Measurements from ENCODE around the gene SLC34A1.

The SLC34A1 gene

GRCh38 chr5:177346820-177347219, 37.4 kb upstream of the SLC34A1 start:
- Histone ChIP-seq H4K20me1 (ENCODE audit: insufficient read depth, low read length) (no peaks in the 10 kb centered on the region; the same call in 1 of the 2 replicates), H3K4me1 (ENCODE audit: low read length) (peaks cover 19% of the 10 kb centered on the region), H2AFZ (ENCODE audit: low read length) (no peak overlapping the region), H3K4me3 (ENCODE audit: low read length) (no peak overlapping the region), H3K4me2 (ENCODE audit: low read depth, low read length) (no peak overlapping the region), H3K27me3 (replicated peaks; ENCODE audit: insufficient read depth, low read length) (no peaks in the 10 kb centered on the region), H3K9ac (ENCODE audit: low read length) (no peak overlapping the region), H3K9me2 (replicated peaks; ENCODE audit: insufficient read depth, low read length) (no peaks in the 10 kb centered on the region), H3K9me3 (replicated peaks; ENCODE audit: insufficient read depth, low read length) (no peaks in the 10 kb centered on the region), H3K36me3 (replicated peaks; ENCODE audit: insufficient read depth, low read length) (no peaks in the 10 kb centered on the region), H3K79me2 (ENCODE audit: low read length) (peaks cover 91% of the 10 kb centered on the region), H3K27ac (ENCODE audit: low read length) (no peak overlapping the region), H3F3A (ENCODE audit: insufficient read depth, low read length) (0 out of 2 replicates have a peak, but pooled peaks cover 7% of the 10 kb centered on the region)
- DNase-seq = no peak
- TF ChIP-seq CTCF (IDR thresholded peaks at IDR 0.05; ENCODE audit: low read length) (no peak), EZH2phosphoT487 (IDR thresholded peaks at IDR 0.05; ENCODE audit: low read length) (no peak), EZH2 (optimal IDR thresholded peaks at IDR 0.05; ENCODE audit: low read depth, low read length) (no peak)

- H3K9me3 ChIP-seq (replicated peaks; ENCODE audit: insufficient read depth, low read length) = no peaks in the 10 kb centered on the region
- peaks cover 19% of the 10 kb centered on the region for H3K4me1 ChIP-seq (ENCODE audit: low read length)
- H3K27ac ChIP-seq (ENCODE audit: low read length) = no peak overlapping the region
- no peak overlapping the region for H3K4me3 ChIP-seq (ENCODE audit: low read length)
- H2AFZ ChIP-seq (ENCODE audit: low read length) = no peak overlapping the region
- no peaks in the 10 kb centered on the region for H3K27me3 ChIP-seq (replicated peaks; ENCODE audit: insufficient read depth, low read length)
- H3K4me2 ChIP-seq (ENCODE audit: low read depth, low read length) = no peak overlapping the region
- H3K36me3 ChIP-seq (replicated peaks; ENCODE audit: insufficient read depth, low read length) = no peaks in the 10 kb centered on the region
- 0 out of 2 replicates have a peak, but pooled peaks cover 7% of the 10 kb centered on the region for H3F3A ChIP-seq (ENCODE audit: insufficient read depth, low read length)
- peaks cover 83% of the 10 kb centered on the region for H3K79me2 ChIP-seq (ENCODE audit: low read length)
- no peak for DNase-seq
- TF ChIP-seq CTCF (IDR thresholded peaks at IDR 0.05; ENCODE audit: low read length) (no peak), EZH2phosphoT487 (IDR thresholded peaks at IDR 0.05; ENCODE audit: low read length) (no peak), EZH2 (optimal IDR thresholded peaks at IDR 0.05; ENCODE audit: low read depth, low read length) (no peak)
- H3K9ac ChIP-seq (ENCODE audit: low read length) = no peak overlapping the region
- H4K20me1 ChIP-seq (ENCODE audit: insufficient read depth, low read length) = no peaks in the 10 kb centered on the region; the same call in 1 of the 2 replicates
- no peaks in the 10 kb centered on the region for H3K9me2 ChIP-seq (replicated peaks; ENCODE audit: insufficient read depth, low read length)
These were observed 36.5 kb upstream of the SLC34A1 start for GRCh38 chr5:177347699-177348098.

- Histone ChIP-seq H3K27me3 (replicated peaks; ENCODE audit: insufficient read depth, low read length) (no peaks in the 10 kb centered on the region), H3K79me2 (ENCODE audit: low read length) (peaks cover 69% of the 10 kb centered on the region), H3K9me2 (replicated peaks; ENCODE audit: insufficient read depth, low read length) (no peaks in the 10 kb centered on the region), H3K27ac (ENCODE audit: low read length) (no peak overlapping the region), H3K4me3 (ENCODE audit: low read length) (no peak overlapping the region), H3K4me2 (ENCODE audit: low read depth, low read length) (0 out of 2 replicates have a peak overlapping the region, but pooled peaks have one; percentile 94), H3K9ac (ENCODE audit: low read length) (no peak overlapping the region; the same call in 1 of the 2 replicates), H3K9me3 (replicated peaks; ENCODE audit: insufficient read depth, low read length) (no peaks in the 10 kb centered on the region), H3K36me3 (replicated peaks; ENCODE audit: insufficient read depth, low read length) (no peaks in the 10 kb centered on the region), H2AFZ (ENCODE audit: low read length) (no peak overlapping the region), H3K4me1 (ENCODE audit: low read length) (peaks cover 19% of the 10 kb centered on the region), H4K20me1 (ENCODE audit: insufficient read depth, low read length) (no peaks in the 10 kb centered on the region; the same call in 1 of the 2 replicates), H3F3A (ENCODE audit: insufficient read depth, low read length) (0 out of 2 replicates have a peak, but pooled peaks cover 7% of the 10 kb centered on the region)
- no peak for DNase-seq
- TF ChIP-seq EZH2phosphoT487 (IDR thresholded peaks at IDR 0.05; ENCODE audit: low read length) (no peak), CTCF (IDR thresholded peaks at IDR 0.05; ENCODE audit: low read length) (no peak), EZH2 (optimal IDR thresholded peaks at IDR 0.05; ENCODE audit: low read depth, low read length) (no peak)
These were observed 34.9 kb upstream of the SLC34A1 start for GRCh38 chr5:177349362-177349647.

Data from MM.1S (cell line).